BJ (cell line): ENCODE results near the gene CACNB3. TPM values are rescaled to one million over a fixed set of nuclear protein-coding genes. Genes with fewer than 3 reads are reported as not detected.

Source experiments
- CTCF ChIA-PET: fragments of 350-600 bp; formaldehyde crosslinking; extraction: SDS; loops from one replicate; lab custom pipeline; 2021; ENCODE audit warnings: antibody characterized with exemption, inconsistent platforms; lab: Yijun Ruan, JAX
- POLR2A ChIA-PET: fragments of 300-600 bp; sonication (Branson Sonifier 250); formaldehyde crosslinking; extraction: SDS; loops from one replicate; lab custom pipeline; 2021; ENCODE audit warnings: antibody characterized with exemption; lab: Charles Lee
- DNase-seq: peaks from one replicate; pipeline ENCODE4 v3.0.0-alpha.2; 2011; ENCODE audit warnings: low read depth
- H3K27me3 ChIP-seq: 2 replicates; pipeline ENCODE4 v1.6.0; 2011; ENCODE audit warnings: low read length; ENCODE audit not compliant: control insufficient read depth, insufficient read depth
- H3K36me3 ChIP-seq: 2 replicates; pipeline ENCODE4 v1.5.1; 2011; ENCODE audit warnings: low read length; ENCODE audit not compliant: control insufficient read depth, insufficient read depth
- H3K4me3 ChIP-seq: 2 replicates; pipeline ENCODE4 v1.5.1; 2011; ENCODE audit warnings: low read depth, mild to moderate bottlenecking, control low read depth, low read length
- polyA plus RNA-seq: library from polyadenylated mRNA; depleted of rRNA; stranded (reverse); fragments of >200 nt; gene quantifications from 2 replicates; pipeline ENCODE4 v1.2.3, GENCODE V29; 2011
- TF ChIP-seq, protein P1 (sequence below): IDR thresholded peaks from 2 replicates; pipeline ENCODE4 v1.5.1; 2011; ENCODE audit warnings: low read depth, mild to moderate bottlenecking, control low read depth, inconsistent platforms, low read length, moderate library complexity; ENCODE audit not compliant: insufficient read depth

CACNB3 gene
- polyA plus RNA-seq, 1 experiment, result 48.2 TPM

DNA sequence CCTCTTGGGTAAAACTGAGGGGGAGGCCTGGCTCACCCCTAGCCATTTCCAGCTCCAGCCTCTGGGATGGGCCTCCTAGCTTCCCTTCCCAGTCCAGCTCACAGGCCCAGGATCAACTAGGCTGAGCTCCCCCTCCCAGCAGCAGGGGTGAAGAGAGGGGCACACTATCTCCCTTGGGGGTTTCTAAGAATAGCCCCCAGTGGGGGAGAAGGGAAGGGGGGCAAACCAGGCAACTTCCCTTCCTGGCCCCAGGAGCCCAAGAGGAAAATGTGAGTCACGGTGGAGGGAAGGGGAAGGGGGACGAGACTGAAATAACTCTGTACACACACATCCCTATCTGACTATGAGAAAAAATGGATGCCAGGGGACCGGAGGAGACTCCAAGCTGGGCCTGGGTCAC is 38.4 kb upstream of the CACNB3 start:
- CTCF ChIA-PET, result interaction anchor here (1.1 to 1.9 kb wide), 5 partner anchors 13 to 35 kb away, joined by 3 to 8 read pairs (median 4); no protein-coding TSS in a partner anchor
- TF ChIP-seq, protein P1, sequence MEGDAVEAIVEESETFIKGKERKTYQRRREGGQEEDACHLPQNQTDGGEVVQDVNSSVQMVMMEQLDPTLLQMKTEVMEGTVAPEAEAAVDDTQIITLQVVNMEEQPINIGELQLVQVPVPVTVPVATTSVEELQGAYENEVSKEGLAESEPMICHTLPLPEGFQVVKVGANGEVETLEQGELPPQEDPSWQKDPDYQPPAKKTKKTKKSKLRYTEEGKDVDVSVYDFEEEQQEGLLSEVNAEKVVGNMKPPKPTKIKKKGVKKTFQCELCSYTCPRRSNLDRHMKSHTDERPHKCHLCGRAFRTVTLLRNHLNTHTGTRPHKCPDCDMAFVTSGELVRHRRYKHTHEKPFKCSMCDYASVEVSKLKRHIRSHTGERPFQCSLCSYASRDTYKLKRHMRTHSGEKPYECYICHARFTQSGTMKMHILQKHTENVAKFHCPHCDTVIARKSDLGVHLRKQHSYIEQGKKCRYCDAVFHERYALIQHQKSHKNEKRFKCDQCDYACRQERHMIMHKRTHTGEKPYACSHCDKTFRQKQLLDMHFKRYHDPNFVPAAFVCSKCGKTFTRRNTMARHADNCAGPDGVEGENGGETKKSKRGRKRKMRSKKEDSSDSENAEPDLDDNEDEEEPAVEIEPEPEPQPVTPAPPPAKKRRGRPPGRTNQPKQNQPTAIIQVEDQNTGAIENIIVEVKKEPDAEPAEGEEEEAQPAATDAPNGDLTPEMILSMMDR, result no peak
- peaks cover 23% of the 10 kb centered on the region for H3K36me3 ChIP-seq
- no peaks in the 10 kb centered on the region for H3K27me3 ChIP-seq
- POLR2A ChIA-PET, result no interaction called here
- peak; percentile 19 for DNase-seq
- no peak overlapping the region for H3K4me3 ChIP-seq

DNA sequence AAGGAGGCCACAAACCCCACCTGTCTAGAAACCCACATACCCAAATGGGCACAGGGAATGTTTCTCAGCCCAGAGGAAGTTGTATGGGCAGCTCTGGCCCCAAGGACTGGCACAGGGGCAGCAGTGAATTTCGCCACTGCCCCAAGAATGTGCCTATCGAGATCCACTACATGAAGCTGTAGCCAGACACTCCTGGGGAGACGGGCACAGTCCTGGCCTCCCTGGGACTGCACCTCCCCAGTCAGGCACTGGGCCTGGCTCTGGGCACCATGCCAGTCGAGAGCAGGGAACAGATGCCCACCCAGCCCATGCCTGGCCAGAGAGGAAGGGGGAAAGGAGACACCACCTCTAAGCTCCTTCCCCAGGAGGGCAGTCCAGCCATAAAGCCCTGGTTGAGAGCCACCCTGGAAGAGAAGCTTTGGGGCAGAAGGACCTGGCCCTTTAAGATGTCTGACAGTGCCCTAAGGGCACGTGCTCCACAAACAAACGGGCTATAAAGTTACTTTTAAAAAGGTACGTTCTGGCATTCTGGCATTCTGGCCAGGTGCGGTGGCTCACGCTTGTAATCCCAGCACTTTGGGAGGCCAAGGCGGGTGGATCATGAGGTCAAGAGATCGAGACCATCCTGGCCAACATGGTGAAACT is 37.8 kb upstream of the CACNB3 start:
- ChIA-PET POLR2A (no interaction called here), CTCF (interaction anchor here (0.6 to 1.9 kb wide), 6 partner anchors 15 to 349 kb away, joined by 3 to 8 read pairs (median 4); no protein-coding TSS in a partner anchor)
- Histone ChIP-seq H3K27me3 (no peaks in the 10 kb centered on the region), H3K36me3 (peaks cover 18% of the 10 kb centered on the region), H3K4me3 (no peak overlapping the region)
- DNase-seq, result no peak
- TF ChIP-seq, protein P1, result no peak

DNA sequence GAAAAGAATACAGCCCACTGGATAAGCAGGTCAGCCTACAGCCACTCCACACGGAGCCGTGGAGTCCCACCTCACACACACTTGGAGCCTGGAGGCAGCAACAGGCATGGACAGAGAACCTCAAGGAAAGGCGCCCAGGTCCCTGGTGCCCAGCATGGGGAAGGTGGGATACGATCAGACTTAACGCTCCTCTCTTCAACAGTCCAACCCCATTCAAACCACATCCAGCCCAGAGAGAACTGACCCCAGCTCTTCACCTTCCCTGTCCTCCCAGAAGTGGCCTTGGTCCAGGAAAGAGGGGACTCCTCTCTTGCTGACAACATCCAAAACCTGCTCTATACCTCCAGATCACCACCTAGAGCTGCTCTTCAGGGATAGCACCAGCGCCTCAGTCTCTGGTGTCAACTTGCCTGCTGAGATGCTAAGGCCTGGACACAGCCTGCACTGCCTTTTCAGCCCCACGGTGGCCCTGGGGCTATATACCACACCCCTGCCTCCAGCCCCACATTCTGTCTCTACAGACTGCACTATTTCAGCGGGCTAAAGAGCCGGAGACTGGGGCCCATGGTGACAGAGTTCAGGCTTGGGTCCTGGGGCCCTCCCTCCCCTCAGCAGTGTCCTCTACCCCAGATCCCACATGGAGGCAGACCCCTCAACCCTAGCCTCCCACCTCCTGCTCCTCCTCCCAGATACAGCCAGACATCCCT is 36.4 kb upstream of the CACNB3 start:
- no peaks in the 10 kb centered on the region for H3K27me3 ChIP-seq
- ChIA-PET CTCF (interaction anchor here (0.7 to 1.4 kb wide), 5 partner anchors 9 to 34 kb away, joined by 3 to 6 read pairs (median 3); no protein-coding TSS in a partner anchor), POLR2A (no interaction called here)
- TF ChIP-seq, protein P1, result no peak
- DNase-seq, result no peak
- H3K4me3 ChIP-seq, result no peak overlapping the region
- H3K36me3 ChIP-seq, result peaks cover 12% of the 10 kb centered on the region

DNA sequence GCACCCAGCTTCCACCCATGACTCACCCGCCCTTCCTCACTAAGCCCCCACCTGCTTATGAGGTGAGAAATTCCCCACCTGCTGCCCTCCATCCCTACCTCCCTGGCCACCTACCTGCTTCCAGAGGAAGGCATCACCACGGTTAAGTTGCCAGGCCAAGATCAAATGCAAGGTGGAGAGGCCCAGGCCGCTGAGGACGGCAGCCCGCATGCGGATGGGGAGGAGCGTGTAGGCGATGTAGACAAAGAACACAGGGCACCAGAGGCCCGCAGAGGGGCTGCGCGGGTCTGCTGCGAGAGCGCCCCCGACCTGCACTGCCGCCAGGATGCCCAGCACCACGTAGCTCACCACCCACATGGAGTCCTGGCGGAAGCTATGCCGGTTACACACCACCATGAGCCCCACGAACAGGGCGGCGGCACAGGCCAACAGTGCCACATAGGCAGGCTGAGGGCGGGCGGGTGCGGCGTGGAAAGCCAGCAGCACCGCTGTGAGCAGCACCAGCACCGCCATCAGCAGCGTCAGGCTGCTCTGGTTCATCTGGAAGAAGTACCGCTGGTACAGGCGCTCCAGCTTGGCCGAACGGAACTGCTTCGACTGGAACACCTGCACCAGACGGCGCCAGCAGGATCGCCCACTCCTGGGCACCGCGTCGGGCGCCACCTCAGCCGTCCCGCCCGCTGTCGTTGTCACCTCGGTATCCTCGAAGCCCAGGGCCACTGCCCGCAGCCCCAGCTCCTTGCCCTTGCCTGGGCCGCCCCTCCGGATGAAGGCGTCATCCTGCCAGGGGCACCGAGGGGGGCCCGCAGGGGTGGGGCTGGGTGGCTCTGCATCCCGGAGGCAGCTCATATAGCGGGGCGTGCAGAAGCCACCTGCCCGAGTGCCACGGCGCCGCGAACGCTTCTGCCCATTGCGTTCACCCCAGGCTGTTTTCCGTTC is 35.6 kb upstream of the CACNB3 start:
- no peak overlapping the region for H3K4me3 ChIP-seq
- H3K36me3 ChIP-seq, result peaks cover 9% of the 10 kb centered on the region
- DNase-seq, result no peak
- CTCF ChIA-PET, result interaction anchor here (0.7 to 3.8 kb wide), 4 partner anchors 10 to 32 kb away, joined by 3 to 15 read pairs (median 4); no protein-coding TSS in a partner anchor
- POLR2A ChIA-PET, result no interaction called here
- TF ChIP-seq, protein P1, result no peak
- H3K27me3 ChIP-seq, result no peaks in the 10 kb centered on the region

DNA sequence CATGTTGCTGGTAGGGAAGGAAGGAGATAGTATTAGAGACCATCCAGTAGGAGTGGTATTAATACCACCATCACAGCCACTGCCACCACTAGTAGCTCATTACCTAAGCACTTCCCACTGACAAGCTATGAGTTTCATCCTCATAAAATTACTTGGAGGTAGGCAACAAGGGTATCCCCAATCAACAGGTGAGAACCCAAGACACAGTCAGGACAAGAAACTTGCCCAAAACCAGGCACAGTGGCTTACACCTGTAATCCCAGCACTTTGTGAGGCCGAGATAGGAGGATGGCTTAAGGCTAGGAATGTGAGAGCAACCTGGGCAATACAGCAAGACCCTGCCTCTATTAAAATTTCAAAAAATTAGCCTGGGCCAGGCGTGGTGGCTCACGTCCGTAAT is 34.9 kb upstream of the CACNB3 start:
- Histone ChIP-seq H3K36me3 (peaks cover 6% of the 10 kb centered on the region), H3K4me3 (no peak overlapping the region), H3K27me3 (no peaks in the 10 kb centered on the region)
- ChIA-PET POLR2A (no interaction called here), CTCF (interaction anchor here (3.8 kb wide), 1 partner anchor 13 kb away, joined by 15 read pairs; no protein-coding TSS in a partner anchor)
- TF ChIP-seq, protein P1, result no peak
- no peak for DNase-seq
